Dendritic cell treated with granulocyte-macrophage colony-stimulating factor and Interleukin-4, amounts not matched to agents 40 ng/mL and 50 ng/mL, for 4 days (primary cell): ENCODE results near the gene ERBB2.
A peak's percentile ranks its signal among the peaks of the same experiment; 100 is the strongest.

ENCODE experiments used
- H3K27ac Mint-ChIP-seq: one replicate; pipeline ENCODE4 v1.8.0; 2022; ENCODE audit warnings: mild to moderate bottlenecking, mixed read lengths
- H3K27me3 Mint-ChIP-seq: one replicate; pipeline ENCODE4 v1.8.0; 2022; ENCODE audit warnings: mild to moderate bottlenecking, mixed read lengths
- H3K36me3 Mint-ChIP-seq: one replicate; pipeline ENCODE4 v1.8.0; 2022; ENCODE audit warnings: low read depth, mixed read lengths
- H3K4me1 Mint-ChIP-seq: one replicate; pipeline ENCODE4 v1.8.0; 2022; ENCODE audit warnings: low read depth, mixed read lengths
- H3K4me3 Mint-ChIP-seq: one replicate; pipeline ENCODE4 v1.8.0; 2022; ENCODE audit warnings: mild to moderate bottlenecking, moderate library complexity, mixed read lengths
- H3K9me3 Mint-ChIP-seq: one replicate; pipeline ENCODE4 v1.8.0; 2022; ENCODE audit warnings: mixed read lengths
- intact Hi-C: fragments of 100-400 bp; cut with micrococcal nuclease; formaldehyde crosslinking; loops from one replicate; pipeline ENCODE4 v1.15.0; 2022

Gene ERBB2

DNA sequence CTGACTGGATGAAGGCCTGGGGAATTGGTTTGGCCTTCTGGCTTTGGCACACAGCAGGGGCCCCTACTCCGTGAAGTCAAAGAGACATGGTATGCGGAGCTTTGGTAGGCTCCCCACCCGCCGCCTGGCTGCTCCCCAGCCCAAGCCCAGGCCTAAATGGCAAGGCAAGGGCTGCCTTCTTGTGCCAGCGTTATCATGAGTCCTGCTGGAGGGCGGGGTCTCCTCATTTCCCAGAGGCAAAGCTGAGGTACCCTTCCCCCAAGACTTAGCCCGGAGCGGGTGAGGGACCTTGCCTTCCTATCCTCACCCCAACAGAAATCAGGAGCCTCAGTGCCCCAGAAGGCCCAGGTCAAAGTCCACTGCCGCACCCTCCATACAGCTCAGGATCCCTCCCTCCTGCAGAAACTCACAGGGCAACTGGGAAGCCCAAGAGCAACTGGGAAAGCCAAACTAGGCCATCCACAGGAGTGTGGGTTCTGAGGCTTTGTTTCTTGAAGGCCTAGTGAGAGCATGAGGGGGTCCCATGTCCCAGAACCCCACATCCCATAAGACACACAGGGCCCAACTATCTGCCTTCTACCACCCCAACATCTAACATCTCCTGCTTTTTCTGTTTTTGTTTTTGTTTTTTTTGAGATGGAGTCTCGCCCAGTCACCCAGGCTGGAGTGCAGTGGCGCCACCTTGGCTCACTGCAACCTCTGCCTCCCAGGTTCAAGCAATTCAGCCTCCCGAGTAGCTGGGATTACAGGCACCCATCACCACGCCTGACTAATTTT is 21.3 kb upstream of the ERBB2 start:
- peaks cover 35% of the 10 kb centered on the region for H3K4me1 Mint-ChIP-seq
- H3K4me3 Mint-ChIP-seq = no peak overlapping the region
- no peaks in the 10 kb centered on the region for H3K9me3 Mint-ChIP-seq
- intact Hi-C loops = no loop called here
- no peak overlapping the region for H3K27ac Mint-ChIP-seq
- peaks cover 6% of the 10 kb centered on the region for H3K27me3 Mint-ChIP-seq
- H3K36me3 Mint-ChIP-seq = peaks cover 57% of the 10 kb centered on the region

DNA sequence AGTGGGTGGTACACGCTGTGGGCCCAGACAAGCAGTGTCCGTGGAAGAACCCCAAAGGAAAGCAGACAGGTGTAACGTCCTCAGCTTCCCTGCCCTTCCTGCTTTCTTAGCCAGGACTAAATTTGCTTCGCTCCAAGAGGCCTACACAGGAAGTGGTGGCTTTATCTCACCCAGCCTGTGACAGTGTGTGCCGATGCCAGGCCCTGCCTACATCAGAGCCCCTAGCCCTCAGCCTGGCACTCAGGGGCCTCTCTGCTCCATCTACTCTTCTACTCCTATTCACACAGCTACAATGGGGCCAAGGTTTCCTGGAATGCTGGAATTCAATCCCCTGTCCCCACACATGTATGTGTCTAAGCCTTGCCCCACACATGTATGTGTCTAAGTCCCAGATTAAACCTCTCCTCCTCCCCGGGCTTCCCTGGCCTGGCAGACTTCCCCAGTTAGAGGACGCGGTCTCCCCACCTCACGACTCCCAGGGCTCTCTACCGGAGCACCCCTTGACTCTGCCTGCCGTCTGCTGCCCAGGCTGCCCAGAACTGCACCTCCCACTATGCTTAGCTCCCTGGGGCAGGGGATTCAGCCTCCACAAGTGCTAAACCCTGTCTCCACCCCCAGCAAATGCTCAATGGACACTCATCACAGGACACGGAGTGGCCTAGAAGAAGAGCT is 20.2 kb upstream of the ERBB2 start:
- Mint-ChIP-seq H3K4me3 (no peak overlapping the region), H3K27ac (peak overlapping the region; percentile 74), H3K36me3 (peaks cover 66% of the 10 kb centered on the region), H3K4me1 (peaks cover 35% of the 10 kb centered on the region), H3K9me3 (no peaks in the 10 kb centered on the region), H3K27me3 (peaks cover 2% of the 10 kb centered on the region)
- intact Hi-C loops = no loop called here

DNA sequence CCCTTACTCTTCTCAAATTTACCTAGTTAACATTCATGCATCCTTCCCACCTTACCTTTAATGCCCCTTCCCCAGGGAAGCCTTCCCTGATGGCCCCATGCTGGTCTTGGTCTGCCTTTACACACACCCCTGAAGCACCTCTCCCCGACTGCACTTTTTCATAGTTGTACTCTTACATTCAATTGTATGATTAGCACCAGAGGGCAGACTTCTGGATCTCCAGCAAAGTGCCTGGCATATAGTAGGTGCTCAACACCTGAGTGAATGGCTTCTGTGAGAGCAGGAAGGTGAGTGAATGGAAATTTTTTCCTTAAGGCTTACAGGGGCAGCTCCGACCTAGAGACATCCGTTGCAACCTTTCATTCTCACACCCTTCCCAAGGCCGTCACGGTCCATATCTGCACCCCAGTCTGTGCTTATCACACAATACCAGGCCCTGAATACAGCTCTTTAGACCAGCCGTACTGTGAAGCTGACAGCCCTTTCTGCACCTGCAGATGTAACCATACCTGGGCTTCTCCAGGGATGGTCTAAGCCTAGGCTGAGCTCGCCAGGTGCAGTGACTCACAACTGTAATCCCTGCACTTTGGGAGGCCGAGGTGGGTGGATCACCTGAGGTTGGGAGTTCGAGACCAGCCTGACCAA is 16.4 kb upstream of the ERBB2 start:
- Mint-ChIP-seq H3K36me3 (peaks cover 71% of the 10 kb centered on the region), H3K9me3 (no peaks in the 10 kb centered on the region), H3K4me3 (no peak overlapping the region), H3K4me1 (peaks cover 32% of the 10 kb centered on the region), H3K27ac (no peak overlapping the region), H3K27me3 (no peaks in the 10 kb centered on the region)
- intact Hi-C loops = no loop called here

DNA sequence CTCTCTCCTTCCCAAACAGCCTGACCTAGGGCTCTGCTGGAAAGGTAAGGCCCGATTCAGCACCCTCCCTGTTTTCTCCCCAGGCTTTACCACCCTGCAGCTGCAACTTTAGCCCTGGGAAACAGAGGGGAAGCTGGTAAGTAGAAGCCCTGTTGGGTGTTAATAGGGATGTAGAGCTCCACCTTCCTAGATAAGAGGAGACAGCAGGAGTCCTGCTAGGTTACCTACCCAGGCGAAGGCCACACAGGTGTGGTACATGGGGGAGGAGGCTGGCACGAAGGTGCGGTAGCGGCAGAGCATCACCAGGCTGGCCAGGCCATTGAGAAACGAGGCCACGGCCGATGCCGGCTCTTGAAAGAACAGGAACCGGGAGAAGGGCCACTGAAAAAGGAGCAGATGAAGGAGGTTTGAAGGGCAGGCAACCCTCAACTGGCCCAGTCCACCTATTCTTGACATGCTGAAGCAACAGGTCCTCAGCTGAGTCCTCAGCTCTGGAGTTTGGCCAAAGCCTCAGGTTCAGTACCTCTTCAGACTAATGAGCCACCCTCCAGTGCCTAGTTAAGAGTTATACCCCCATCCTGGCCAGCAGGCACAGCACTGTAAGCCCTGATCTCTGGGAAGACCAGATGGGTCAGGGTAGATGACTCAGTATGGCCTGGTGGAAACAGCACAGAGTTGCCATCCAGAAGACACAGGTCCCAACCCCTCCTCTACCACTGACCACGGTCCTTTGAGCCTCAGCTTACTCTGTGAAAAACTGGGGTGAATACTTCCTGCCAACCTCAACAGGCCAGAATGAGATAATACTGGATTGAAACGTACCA is 15.3 kb upstream of the ERBB2 start:
- Mint-ChIP-seq H3K36me3 (peaks cover 65% of the 10 kb centered on the region), H3K4me1 (peaks cover 34% of the 10 kb centered on the region), H3K4me3 (no peak overlapping the region), H3K27me3 (no peaks in the 10 kb centered on the region), H3K27ac (no peak overlapping the region), H3K9me3 (no peaks in the 10 kb centered on the region)
- intact Hi-C loops = loop anchor here (5.0 kb wide), 1 partner anchor 243 kb away; the partner anchor contains the start of genes LRRC3C and ORMDL3

DNA sequence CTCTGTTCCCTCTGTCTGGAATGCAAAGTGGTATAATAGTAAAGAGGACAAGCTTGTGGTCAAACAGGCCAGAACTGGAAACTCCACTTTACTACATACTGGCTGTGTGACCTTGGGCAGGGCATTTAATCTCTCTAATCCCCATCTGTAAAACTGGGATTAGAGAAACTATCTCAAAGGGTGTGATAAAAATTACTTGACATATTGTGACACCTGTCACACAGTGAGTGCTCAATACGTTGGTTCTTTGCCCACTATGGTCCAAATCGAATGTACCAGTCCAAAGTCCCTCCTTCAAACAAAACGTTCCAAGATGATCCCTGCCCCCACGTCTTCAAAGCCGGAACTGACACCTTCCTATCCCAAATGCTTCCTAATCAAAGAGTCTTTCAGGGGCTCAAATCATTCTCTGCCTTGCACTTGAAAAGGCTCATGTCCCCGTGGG is 12.7 kb upstream of the ERBB2 start:
- peaks cover 44% of the 10 kb centered on the region for H3K36me3 Mint-ChIP-seq
- H3K9me3 Mint-ChIP-seq = no peaks in the 10 kb centered on the region
- H3K4me1 Mint-ChIP-seq = peaks cover 21% of the 10 kb centered on the region
- H3K27ac Mint-ChIP-seq = peak overlapping the region; percentile 84
- H3K27me3 Mint-ChIP-seq = peaks cover 5% of the 10 kb centered on the region
- intact Hi-C loops = loop anchor here (5.0 kb wide), 1 partner anchor 240 kb away; the partner anchor contains the start of genes LRRC3C and ORMDL3
- H3K4me3 Mint-ChIP-seq = peak overlapping the region; percentile 84

DNA sequence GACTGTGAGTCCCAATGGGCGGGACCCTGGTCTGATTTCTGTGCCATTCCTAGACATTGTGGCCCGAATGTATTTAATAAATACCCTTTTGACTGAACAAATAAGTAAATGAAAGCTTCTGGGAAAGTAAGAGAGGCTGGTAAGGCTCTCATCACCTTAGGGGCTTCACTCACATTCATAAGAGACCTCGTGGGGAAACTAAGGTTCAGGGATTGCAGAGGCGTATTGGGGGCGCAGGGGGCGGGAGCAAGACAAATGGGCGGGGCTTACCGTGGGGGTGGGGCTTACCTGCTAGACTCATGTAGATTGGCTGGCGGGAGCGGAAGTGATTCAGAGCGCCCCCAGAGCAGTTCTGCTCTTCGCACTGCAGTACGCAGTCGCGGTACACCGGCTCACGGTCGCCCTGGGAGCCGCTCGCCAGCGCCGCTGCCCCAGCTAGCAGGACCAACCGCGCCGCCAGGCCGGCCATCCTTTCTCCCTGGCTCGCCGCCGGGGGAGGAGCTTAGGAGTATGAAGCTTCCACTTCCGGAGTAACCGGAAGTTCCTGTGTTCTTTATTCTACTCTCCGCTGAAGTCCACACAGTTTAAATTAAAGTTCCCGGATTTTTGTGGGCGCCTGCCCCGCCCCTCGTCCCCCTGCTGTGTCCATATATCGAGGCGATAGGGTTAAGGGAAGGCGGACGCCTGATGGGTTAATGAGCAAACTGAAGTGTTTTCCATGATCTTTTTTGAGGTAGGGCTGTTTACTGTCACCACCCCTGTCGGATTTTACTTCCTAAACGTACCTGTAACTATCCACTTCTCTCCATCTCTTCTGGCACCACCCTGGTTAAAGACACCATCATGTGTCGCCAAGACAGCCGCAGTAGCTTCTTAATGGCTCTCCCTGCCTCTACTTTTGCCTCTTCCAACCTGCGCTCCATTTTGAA is 12.1 kb upstream of the ERBB2 start, which contains the start of gene PGAP3:
Gene PGAP3 (minus strand): TSS at position 512 of the 929 bp plus-strand sequence. CDS start 43 bp downstream, at position 469.
- peaks cover 5% of the 10 kb centered on the region for H3K27me3 Mint-ChIP-seq
- intact Hi-C loops = loop anchor here (1.0 to 5.0 kb wide), 2 partner anchors 42 to 239 kb away; partner anchors contain the start of genes LRRC3C, MIEN1 and ORMDL3
- H3K9me3 Mint-ChIP-seq = no peaks in the 10 kb centered on the region
- H3K4me3 Mint-ChIP-seq = peak within 1 kb of the TSS; percentile 84
- peaks cover 21% of the 10 kb centered on the region for H3K4me1 Mint-ChIP-seq
- peak within 1 kb of the TSS; percentile 84 for H3K27ac Mint-ChIP-seq
- peaks cover 40% of the 10 kb centered on the region for H3K36me3 Mint-ChIP-seq

DNA sequence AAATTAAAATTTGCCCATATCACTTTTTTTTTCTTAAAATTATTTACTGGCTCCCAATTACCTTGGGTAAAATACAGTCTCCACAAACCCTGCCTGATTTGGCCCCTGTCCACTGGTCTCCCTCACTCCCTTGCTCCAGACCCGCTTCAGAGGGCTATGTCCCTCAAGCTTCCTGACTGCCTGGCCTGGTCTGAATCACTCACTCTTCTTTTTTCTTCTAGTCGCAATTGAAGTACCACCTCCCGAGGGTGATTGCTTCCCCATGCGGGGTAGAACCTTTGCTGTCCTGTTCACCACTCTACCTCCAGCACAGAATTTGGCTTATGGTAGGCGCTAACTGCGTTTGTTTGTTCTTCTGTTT is 11.4 kb upstream of the ERBB2 start:
- H3K9me3 Mint-ChIP-seq = no peaks in the 10 kb centered on the region
- H3K27me3 Mint-ChIP-seq = peaks cover 5% of the 10 kb centered on the region
- H3K4me3 Mint-ChIP-seq = peak overlapping the region; percentile 84
- peak overlapping the region; percentile 84 for H3K27ac Mint-ChIP-seq
- intact Hi-C loops = loop anchor here (1.0 to 5.0 kb wide), 2 partner anchors 42 to 239 kb away; partner anchors contain the start of genes LRRC3C, MIEN1 and ORMDL3
- H3K4me1 Mint-ChIP-seq = peaks cover 21% of the 10 kb centered on the region
- H3K36me3 Mint-ChIP-seq = peaks cover 34% of the 10 kb centered on the region

DNA sequence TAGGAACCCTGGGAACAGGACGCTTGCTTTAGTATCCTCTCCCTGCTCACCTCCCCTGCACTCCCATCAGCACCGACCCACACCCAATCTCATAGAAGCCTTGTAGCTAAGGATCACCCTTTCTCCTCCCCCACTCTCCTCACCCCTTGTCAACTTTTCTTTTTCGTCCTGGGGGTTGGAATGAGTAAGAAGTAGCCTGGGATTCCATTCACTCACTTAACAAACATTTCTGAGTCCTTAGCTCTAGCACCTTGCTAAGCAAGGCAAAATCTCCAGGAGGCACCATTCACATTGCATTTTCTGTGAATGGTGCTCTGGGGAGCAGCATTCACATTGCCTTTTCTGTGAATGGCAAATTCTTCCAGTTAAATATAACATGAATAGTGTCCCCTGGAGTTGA is 10.9 kb upstream of the ERBB2 start:
- peak overlapping the region; percentile 84 for H3K27ac Mint-ChIP-seq
- intact Hi-C loops = loop anchor here (1.0 to 5.0 kb wide), 2 partner anchors 41 to 238 kb away; partner anchors contain the start of genes LRRC3C, MIEN1 and ORMDL3

DNA sequence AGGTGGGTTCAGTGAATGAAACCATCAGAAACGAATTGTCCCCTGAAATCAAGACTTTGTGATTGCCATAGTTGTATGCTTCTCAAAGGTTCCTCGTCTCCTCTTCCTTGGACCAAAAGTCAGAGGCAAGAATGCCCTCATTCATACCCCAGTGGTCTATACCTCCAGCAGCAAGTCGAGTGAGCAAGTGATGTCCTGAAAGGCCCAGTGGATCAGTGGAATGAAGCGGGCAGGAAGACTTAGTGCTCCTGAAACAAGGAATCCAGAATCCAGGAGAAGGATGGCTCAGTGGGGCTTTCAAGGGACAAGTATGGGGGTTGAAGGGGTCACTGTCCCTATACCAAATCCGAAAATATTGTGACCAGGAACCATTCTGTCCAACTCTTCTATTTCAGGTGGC is 5.3 kb upstream of the ERBB2 start:
- intact Hi-C loops = no loop called here
- Mint-ChIP-seq H3K27me3 (peaks cover 28% of the 10 kb centered on the region), H3K36me3 (no peaks in the 10 kb centered on the region), H3K4me3 (no peak overlapping the region), H3K4me1 (peaks cover 2% of the 10 kb centered on the region), H3K27ac (no peak overlapping the region), H3K9me3 (no peaks in the 10 kb centered on the region)

More for the DNA sequence above, 10.9 kb upstream of the ERBB2 start:
- peak overlapping the region; percentile 84 for H3K4me3 Mint-ChIP-seq
- H3K9me3 Mint-ChIP-seq = no peaks in the 10 kb centered on the region
- H3K27me3 Mint-ChIP-seq = peaks cover 5% of the 10 kb centered on the region
- peaks cover 21% of the 10 kb centered on the region for H3K4me1 Mint-ChIP-seq
- H3K36me3 Mint-ChIP-seq = peaks cover 31% of the 10 kb centered on the region

DNA sequence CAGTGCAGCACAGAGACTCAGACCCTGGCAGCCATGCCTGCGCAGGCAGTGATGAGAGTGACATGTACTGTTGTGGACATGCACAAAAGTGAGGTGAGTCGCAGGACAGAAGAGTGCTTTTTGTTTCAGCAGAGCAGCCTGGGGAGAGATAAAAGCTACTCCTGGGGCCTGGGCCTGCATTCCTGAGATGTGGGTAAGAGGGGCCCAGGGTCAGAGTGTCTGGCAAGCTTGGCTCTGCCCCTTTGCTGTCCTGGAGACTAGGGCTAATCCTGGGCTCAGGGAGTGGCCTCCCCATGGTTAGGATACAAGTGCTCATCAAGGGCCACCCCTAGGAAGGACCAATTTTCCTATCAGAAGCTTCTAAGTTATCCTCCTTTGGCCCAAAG is 4.8 kb upstream of the ERBB2 start:
- Mint-ChIP-seq H3K4me1 (peaks cover 7% of the 10 kb centered on the region), H3K27me3 (peaks cover 31% of the 10 kb centered on the region), H3K4me3 (no peak overlapping the region), H3K9me3 (no peaks in the 10 kb centered on the region), H3K36me3 (no peaks in the 10 kb centered on the region), H3K27ac (no peak overlapping the region)
- intact Hi-C loops = no loop called here

DNA sequence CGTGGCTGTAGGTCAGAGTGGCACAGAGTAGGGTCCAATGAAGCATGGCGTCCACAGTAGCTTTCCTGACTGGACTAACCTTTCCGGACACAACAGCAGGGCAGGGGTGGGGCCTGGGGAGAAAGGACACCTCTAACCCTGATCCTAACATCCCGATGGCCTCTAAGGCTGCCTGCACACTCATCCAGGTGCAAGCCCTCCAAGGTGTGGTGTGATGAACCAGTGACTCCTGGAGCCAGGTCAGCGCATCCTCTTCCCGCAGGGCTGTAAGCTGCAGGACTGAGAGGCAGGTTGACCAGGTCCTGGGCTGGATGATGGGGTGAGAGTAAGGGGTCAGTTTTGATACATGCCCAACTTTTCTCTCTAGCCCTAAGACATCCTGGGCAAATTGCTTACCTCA is 3.1 kb upstream of the ERBB2 start:
- H3K4me1 Mint-ChIP-seq = peaks cover 10% of the 10 kb centered on the region
- H3K36me3 Mint-ChIP-seq = no peaks in the 10 kb centered on the region
- intact Hi-C loops = no loop called here
- H3K4me3 Mint-ChIP-seq = no peak overlapping the region
- no peaks in the 10 kb centered on the region for H3K9me3 Mint-ChIP-seq
- no peak overlapping the region for H3K27ac Mint-ChIP-seq
- H3K27me3 Mint-ChIP-seq = peaks cover 43% of the 10 kb centered on the region

DNA sequence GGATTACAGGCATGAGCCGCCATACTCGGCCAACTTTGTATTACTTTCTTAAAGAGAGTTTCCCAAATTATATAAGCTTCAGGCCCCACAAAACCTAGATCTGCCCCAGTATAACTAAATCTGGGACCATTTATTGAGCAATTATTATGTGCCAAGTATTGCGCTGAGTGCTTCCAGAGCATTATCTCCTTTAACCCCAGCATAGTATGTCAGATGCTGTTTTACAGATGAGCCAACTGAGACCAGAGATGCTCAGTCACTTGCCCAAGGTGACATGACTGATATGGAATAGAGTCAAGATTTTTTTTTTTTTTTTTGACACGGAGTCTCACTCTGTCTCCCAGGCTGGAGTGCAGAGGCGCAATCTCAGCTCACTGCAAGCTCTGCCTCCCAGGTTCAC is 1.9 kb upstream of the ERBB2 start:
- intact Hi-C loops = no loop called here
- no peak overlapping the region for H3K4me3 Mint-ChIP-seq
- no peaks in the 10 kb centered on the region for H3K36me3 Mint-ChIP-seq
- H3K9me3 Mint-ChIP-seq = no peaks in the 10 kb centered on the region
- H3K27me3 Mint-ChIP-seq = peaks cover 55% of the 10 kb centered on the region
- no peak overlapping the region for H3K27ac Mint-ChIP-seq
- peaks cover 10% of the 10 kb centered on the region for H3K4me1 Mint-ChIP-seq
